HEK293 (cell line): Measurements from ENCODE around the gene CRIM1.

Experiments
- PBX3 ChIP-seq: sonication (generic); formaldehyde crosslinking; IDR thresholded peaks from 2 replicates; pipeline ENCODE4 v1.8.1; 2022; ENCODE audit warnings: mild to moderate bottlenecking, moderate library complexity, missing genetic modification reagents
- ZNF24 ChIP-seq: fragments of 450-650 bp; formaldehyde crosslinking; IDR thresholded peaks from 2 replicates; pipeline ENCODE4 v1.5.1; 2016; ENCODE audit warnings: missing biosample characterization, missing genetic modification characterization
- ZNF248 ChIP-seq: fragments of 450-650 bp; formaldehyde crosslinking; IDR thresholded peaks from 2 replicates; pipeline ENCODE4 v1.5.1; 2017; ENCODE audit warnings: missing biosample characterization, missing genetic modification characterization

GRCh38 chr2:36562973-36563532, 207.5 kb downstream of the CRIM1 start:
- TF ChIP-seq PBX3 (CRISPR knock-in tag) (no peak), ZNF24 (tag by site-specific recombination) (no peak), ZNF248 (tag by site-specific recombination) (no peak)
